ENCODE results near the gene RFX3.

Gene RFX3

GRCh38 chr9:3526997-3527940, 1.5 kb upstream of the RFX3 start:
- Mint-ChIP-seq H3K27ac (peak overlapping the region; percentile 100), H3K27me3 (ENCODE audit: low read depth, poor library complexity) (peaks cover 2% of the 10 kb centered on the region), H3K4me3 (peak overlapping the region; percentile 99), H3K4me1 (peaks cover 58% of the 10 kb centered on the region), H3K36me3 (ENCODE audit: low read depth) (peaks cover 31% of the 10 kb centered on the region), H3K9me3 (peaks cover 4% of the 10 kb centered on the region)
- no peak for TF ChIP-seq CTCF (IDR thresholded peaks at IDR 0.05)
- no peak for DNase-seq

- H3K36me3 Mint-ChIP-seq (ENCODE audit: low read depth), result peaks cover 28% of the 10 kb centered on the region
- H3K4me3 Mint-ChIP-seq, result peak overlapping the region; percentile 99
- H3K27ac Mint-ChIP-seq, result peak overlapping the region; percentile 100
- H3K4me1 Mint-ChIP-seq, result peaks cover 63% of the 10 kb centered on the region
- H3K9me3 Mint-ChIP-seq, result peaks cover 4% of the 10 kb centered on the region
- TF ChIP-seq CTCF (IDR thresholded peaks at IDR 0.05), result no peak
- DNase-seq, result peak; percentile 84
- peaks cover 2% of the 10 kb centered on the region for H3K27me3 Mint-ChIP-seq (ENCODE audit: low read depth, poor library complexity)
These were observed 580 bp upstream of the RFX3 start for GRCh38 chr9:3526165-3526996.

DNA sequence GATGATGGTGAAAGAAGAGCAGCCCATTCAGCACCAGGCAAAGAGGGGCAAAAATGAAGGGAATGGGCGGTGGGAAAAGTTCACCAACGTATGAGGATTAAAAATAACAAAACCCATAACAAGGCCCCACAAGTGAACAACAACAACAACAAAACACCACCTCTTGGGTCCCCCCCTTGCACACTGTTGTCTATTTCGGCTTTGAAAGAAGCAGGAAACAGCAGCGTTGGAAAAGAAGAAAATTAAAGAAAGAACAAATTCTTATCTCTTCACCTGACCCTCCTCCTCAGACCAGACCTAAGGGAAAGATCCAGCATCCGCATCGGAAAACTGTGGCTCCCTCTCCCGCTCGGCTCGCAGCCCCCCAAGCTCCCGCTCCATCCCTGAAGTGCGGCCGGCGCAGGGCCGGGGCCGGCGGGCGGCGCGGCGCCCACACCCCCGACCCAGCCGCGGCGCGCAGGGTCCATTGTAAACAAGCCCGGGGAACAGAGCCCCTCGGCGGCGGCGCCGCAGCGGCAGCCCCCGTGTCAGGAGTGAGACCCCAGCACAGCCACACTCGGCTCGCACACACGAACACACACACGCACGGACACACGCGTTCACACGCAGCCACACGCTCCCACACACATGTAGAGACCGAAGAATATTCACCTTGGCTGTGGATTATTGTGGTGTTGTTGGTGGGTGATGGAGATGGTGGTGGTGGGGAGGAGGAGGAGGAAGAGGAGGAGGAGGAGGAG, 535 bp downstream of the RFX3 start:
- peak; percentile 59 for DNase-seq
- Mint-ChIP-seq H3K4me1 (peaks cover 71% of the 10 kb centered on the region), H3K9me3 (peaks cover 4% of the 10 kb centered on the region), H3K36me3 (ENCODE audit: low read depth) (peaks cover 20% of the 10 kb centered on the region), H3K4me3 (peak overlapping the region; percentile 99), H3K27ac (peak overlapping the region; percentile 100), H3K27me3 (ENCODE audit: low read depth, poor library complexity) (peaks cover 2% of the 10 kb centered on the region)
- TF ChIP-seq CTCF (IDR thresholded peaks at IDR 0.05), result no peak

GRCh38 chr9:3521966-3522365, 3.8 kb downstream of the RFX3 start:
- no peaks in the 10 kb centered on the region for H3K36me3 Mint-ChIP-seq (ENCODE audit: low read depth)
- peaks cover 48% of the 10 kb centered on the region for H3K4me1 Mint-ChIP-seq
- no peak for DNase-seq
- no peak overlapping the region for H3K4me3 Mint-ChIP-seq
- no peaks in the 10 kb centered on the region for H3K27me3 Mint-ChIP-seq (ENCODE audit: low read depth, poor library complexity)
- no peaks in the 10 kb centered on the region for H3K9me3 Mint-ChIP-seq
- TF ChIP-seq CTCF (IDR thresholded peaks at IDR 0.05), result no peak
- no peak overlapping the region for H3K27ac Mint-ChIP-seq

- no peak for TF ChIP-seq CTCF (IDR thresholded peaks at IDR 0.05)
- no peaks in the 10 kb centered on the region for H3K9me3 Mint-ChIP-seq
- no peaks in the 10 kb centered on the region for H3K27me3 Mint-ChIP-seq (ENCODE audit: low read depth, poor library complexity)
- peak; percentile 12 for DNase-seq
- H3K4me3 Mint-ChIP-seq, result peak overlapping the region; percentile 16
- peaks cover 47% of the 10 kb centered on the region for H3K4me1 Mint-ChIP-seq
- H3K36me3 Mint-ChIP-seq (ENCODE audit: low read depth), result peaks cover 7% of the 10 kb centered on the region
- H3K27ac Mint-ChIP-seq, result peak overlapping the region; percentile 40
These were observed 5.2 kb downstream of the RFX3 start for GRCh38 chr9:3520564-3520963.
